ENCODE data around the gene OXSR1.
"Not testable (repeated sequence)": the region's sequence is repeated elsewhere in the genome, so short reads cannot be mapped to it uniquely, and the experiment has no call there.

The OXSR1 gene

GRCh38 chr3:38222032-38222634 is 56.8 kb downstream of the OXSR1 start:
- DNase-seq = no peak

- no peak for DNase-seq
Measured at GRCh38 chr3:38224357-38224756, 59.0 kb downstream of the OXSR1 start.

- no peak for DNase-seq
Measured at GRCh38 chr3:38226273-38226672, 60.9 kb downstream of the OXSR1 start.

GRCh38 chr3:38227989-38228388 is 62.7 kb downstream of the OXSR1 start:
- no peak for DNase-seq

GRCh38 chr3:38229036-38229435 is 63.7 kb downstream of the OXSR1 start:
- no peak for DNase-seq

GRCh38 chr3:38232701-38233100 is 67.4 kb downstream of the OXSR1 start:
- DNase-seq = no peak

GRCh38 chr3:38235466-38235865 is 70.1 kb downstream of the OXSR1 start:
- DNase-seq = no peak

- DNase-seq = no peak
Measured at GRCh38 chr3:38238416-38239008, 73.2 kb downstream of the OXSR1 start.

GRCh38 chr3:38242812-38243211 is 77.5 kb downstream of the OXSR1 start:
- not testable (repeated sequence) for DNase-seq

- no peak for DNase-seq
Measured at GRCh38 chr3:38245930-38246329, 80.6 kb downstream of the OXSR1 start.

GRCh38 chr3:38247366-38248035 is 82.2 kb downstream of the OXSR1 start:
- DNase-seq = peak in 2 of 51 donors; percentile 2

- DNase-seq = no peak
Measured at GRCh38 chr3:38250198-38250597, 84.9 kb downstream of the OXSR1 start.

- DNase-seq = no peak
Measured at GRCh38 chr3:38251197-38251596, 85.9 kb downstream of the OXSR1 start.

- DNase-seq = no peak
Measured at GRCh38 chr3:38253704-38254103, 88.4 kb downstream of the OXSR1 start.

- DNase-seq = no peak
Measured at GRCh38 chr3:38254872-38255271, 89.5 kb downstream of the OXSR1 start.

GRCh38 chr3:38255627-38256026 is 90.3 kb downstream of the OXSR1 start:
- DNase-seq = no peak

GRCh38 chr3:38257583-38257982 is 92.2 kb downstream of the OXSR1 start:
- no peak for DNase-seq

GRCh38 chr3:38260474-38260873 is 95.1 kb downstream of the OXSR1 start:
- no peak for DNase-seq

- peak in 2 of 51 donors; percentile 2 to 28 for DNase-seq
Measured at GRCh38 chr3:38264353-38264771, 99.0 kb downstream of the OXSR1 start.

- DNase-seq = no peak
Measured at GRCh38 chr3:38264779-38265178, 99.4 kb downstream of the OXSR1 start.

GRCh38 chr3:38265604-38266307 is 100.4 kb downstream of the OXSR1 start, which contains the start of gene SLC22A13:
Gene SLC22A13, plus strand, starts transcription at chr3:38265812. Its CDS starts 49 bp downstream, at chr3:38265861.
- DNase-seq = no peak

- DNase-seq = no peak
Measured at GRCh38 chr3:38266810-38267209, 101.5 kb downstream of the OXSR1 start.

Measured in hypothalamus (tissue), 51 donors.